BLaER1 treated with 17β-estradiol and CSF1 and Interleukin-3, amounts not matched to agents 10 nM and 100 nM (cell line): ENCODE measurements around the gene MYBPC2.
A peak's percentile ranks its signal among the peaks of the same experiment; 100 is the strongest.
"Not testable (repeated sequence)": the region's sequence is repeated elsewhere in the genome, so short reads cannot be mapped to it uniquely, and the experiment has no call there.

Experiments used
- H3K27ac ChIP-seq, 11 experiments: shearing (Covaris generic); formaldehyde crosslinking; 2 replicates each; pipeline ENCODE4 v1.8.1; 2022
- H3K27me3 ChIP-seq, 11 experiments: shearing (Covaris generic); formaldehyde crosslinking; 2 replicates each; pipeline ENCODE4 v1.8.1; 2022
- H3K36me3 ChIP-seq, 11 experiments: shearing (Covaris generic); formaldehyde crosslinking; 2 replicates each; pipeline ENCODE4 v1.8.1; 2022
- H3K4me1 ChIP-seq, 10 experiments: shearing (Covaris generic); formaldehyde crosslinking; 2 replicates each; pipeline ENCODE4 v1.8.1; 2022
- H3K4me2 ChIP-seq, 11 experiments: shearing (Covaris generic); formaldehyde crosslinking; 2 replicates each; pipeline ENCODE4 v1.8.1; 2022
- H3K4me3 ChIP-seq, 10 experiments: shearing (Covaris generic); formaldehyde crosslinking; 2 replicates each; pipeline ENCODE4 v1.8.1; 2022
- H3K9ac ChIP-seq, 11 experiments: shearing (Covaris generic); formaldehyde crosslinking; 2 replicates each; pipeline ENCODE4 v1.8.1; 2022
- H3K9me3 ChIP-seq, 11 experiments: shearing (Covaris generic); formaldehyde crosslinking; replicated peaks in 1 of 11; 2 replicates each; pipeline ENCODE4 v1.8.1; 2022
- H4K20me1 ChIP-seq, 11 experiments: shearing (Covaris generic); formaldehyde crosslinking; 2 replicates each; pipeline ENCODE4 v1.8.1; 2022
- Cebpa-rat ChIP-seq, 11 experiments: shearing (Covaris generic); IDR thresholded peaks; 2 replicates each; pipeline ENCODE4 v1.8.1; 2022

The MYBPC2 gene

GRCh38 chr19:50432221-50433028, at the start of gene MYBPC2:
Gene MYBPC2, plus strand, starts transcription at chr19:50432892. Its CDS starts 62 bp downstream, at chr19:50432954.
- no peaks in the 10 kb centered on the region for H3K9me3 ChIP-seq
- peak within 1 kb of the TSS; percentile 82 to 99 (median 98) for H3K4me2 ChIP-seq
- peaks cover 0 to 13% (median 0%) of the 10 kb centered on the region in 11 experiments; a peak in 1 of 22 replicates for H3K36me3 ChIP-seq
- peaks cover 0 to 8% (median 0%) of the 10 kb centered on the region in 11 experiments; a peak in 2 of 22 replicates for H4K20me1 ChIP-seq
- H3K4me1 ChIP-seq = peaks cover 53 to 92% (median 85%) of the 10 kb centered on the region in 10 experiments
- peak within 1 kb of the TSS; percentile 59 to 89 (median 83) for H3K27ac ChIP-seq
- no peak for TF ChIP-seq Cebpa-rat (IDR thresholded peaks at IDR 0.05)
- peaks cover 0 to 23% (median 0%) of the 10 kb centered on the region in 11 experiments; a peak in 3 of 22 replicates for H3K27me3 ChIP-seq
- peak within 1 kb of the TSS; percentile 45 to 77 (median 66) for H3K4me3 ChIP-seq
- H3K9ac ChIP-seq = peak within 1 kb of the TSS; percentile 73 to 92 (median 82)

- Histone ChIP-seq H3K4me3 (peak overlapping the region; percentile 55 to 80 (median 72); a peak in 19 of 20 replicates), H3K9ac (peak overlapping the region; percentile 63 to 92 (median 87); a peak in 21 of 22 replicates), H3K4me1 (peaks cover 27 to 44% (median 36%) of the 10 kb centered on the region in 10 experiments), H4K20me1 (peaks cover 29 to 87% (median 57%) of the 10 kb centered on the region in 11 experiments; a peak in 21 of 22 replicates), H3K9me3 (no peaks in the 10 kb centered on the region), H3K27me3 (no peaks in the 10 kb centered on the region), H3K27ac (peak overlapping the region in 10 of 11 experiments; percentile 67 to 94 (median 84); a peak in 21 of 22 replicates), H3K4me2 (peak overlapping the region; percentile 67 to 100 (median 98)), H3K36me3 (peaks cover 45 to 76% (median 73%) of the 10 kb centered on the region in 11 experiments)
- TF ChIP-seq Cebpa-rat (IDR thresholded peaks at IDR 0.05) = no peak
These were observed 49.5 kb upstream of the MYBPC2 start for GRCh38 chr19:50383001-50383851.

GRCh38 chr19:50383852-50384684, 48.6 kb upstream of the MYBPC2 start, which contains the start of gene POLD1:
Gene POLD1, plus strand, starts transcription at chr19:50384347. Its CDS starts 14,505 bp downstream, at chr19:50398852.
- Histone ChIP-seq H3K27me3 (no peaks in the 10 kb centered on the region), H3K27ac (peak within 1 kb of the TSS; percentile 49 to 94 (median 86); a peak in 21 of 22 replicates), H3K4me1 (peaks cover 27 to 46% (median 36%) of the 10 kb centered on the region in 10 experiments), H3K4me3 (peak within 1 kb of the TSS; percentile 66 to 80 (median 72)), H3K9me3 (peaks cover 0 to 2% (median 0%) of the 10 kb centered on the region in 11 experiments; a peak in 6 of 22 replicates), H3K9ac (peak within 1 kb of the TSS; percentile 82 to 92 (median 87)), H3K4me2 (peak within 1 kb of the TSS; percentile 89 to 100 (median 98)), H4K20me1 (peaks cover 23 to 87% (median 55%) of the 10 kb centered on the region in 11 experiments; a peak in 21 of 22 replicates), H3K36me3 (peaks cover 36 to 75% (median 73%) of the 10 kb centered on the region in 11 experiments)
- TF ChIP-seq Cebpa-rat (IDR thresholded peaks at IDR 0.05) = no peak

- TF ChIP-seq Cebpa-rat (IDR thresholded peaks at IDR 0.05) = no peak
- H3K9ac ChIP-seq = peak overlapping the region; percentile 82 to 92 (median 87)
- peaks cover 0 to 10% (median 6%) of the 10 kb centered on the region in 11 experiments; a peak in 13 of 22 replicates for H3K9me3 ChIP-seq
- H3K4me3 ChIP-seq = peak overlapping the region; percentile 66 to 80 (median 72)
- peak overlapping the region; percentile 49 to 94 (median 86); a peak in 21 of 22 replicates for H3K27ac ChIP-seq
- peak overlapping the region; percentile 89 to 100 (median 98) for H3K4me2 ChIP-seq
- no peaks in the 10 kb centered on the region for H3K27me3 ChIP-seq
- peaks cover 28 to 75% (median 73%) of the 10 kb centered on the region in 11 experiments for H3K36me3 ChIP-seq
- peaks cover 27 to 46% (median 36%) of the 10 kb centered on the region in 10 experiments for H3K4me1 ChIP-seq
- H4K20me1 ChIP-seq = peaks cover 15 to 78% (median 51%) of the 10 kb centered on the region in 11 experiments; a peak in 20 of 22 replicates
These were observed 47.8 kb upstream of the MYBPC2 start for GRCh38 chr19:50384685-50385535.

GRCh38 chr19:50387176-50387867, 45.4 kb upstream of the MYBPC2 start:
- H4K20me1 ChIP-seq = peaks cover 0 to 62% (median 44%) of the 10 kb centered on the region in 11 experiments; a peak in 19 of 22 replicates
- peaks cover 4 to 75% (median 69%) of the 10 kb centered on the region in 11 experiments for H3K36me3 ChIP-seq
- peak overlapping the region; percentile 2 to 90 (median 57); a peak in 18 of 22 replicates for H3K9ac ChIP-seq
- peak overlapping the region in 8 of 11 experiments; percentile 29 to 99 (median 98); a peak in 15 of 22 replicates for H3K4me2 ChIP-seq
- H3K27me3 ChIP-seq = no peaks in the 10 kb centered on the region
- H3K9me3 ChIP-seq = peaks cover 0 to 31% (median 27%) of the 10 kb centered on the region in 11 experiments; a peak in 17 of 22 replicates
- peak overlapping the region in 9 of 11 experiments; percentile 22 to 94 (median 36); a peak in 17 of 22 replicates for H3K27ac ChIP-seq
- peaks cover 27 to 46% (median 36%) of the 10 kb centered on the region in 10 experiments for H3K4me1 ChIP-seq
- 0 out of 20 replicates have a peak overlapping the region, but pooled peaks of 1 of the 10 experiments have one; percentile 1 for H3K4me3 ChIP-seq
- TF ChIP-seq Cebpa-rat (IDR thresholded peaks at IDR 0.05) = no peak; a peak in 1 of 22 replicates

- H3K27me3 ChIP-seq = no peaks in the 10 kb centered on the region
- no peak overlapping the region for H3K4me3 ChIP-seq
- H3K9ac ChIP-seq = peak overlapping the region in 9 of 11 experiments; percentile 2 to 90 (median 59); a peak in 6 of 22 replicates
- H3K4me2 ChIP-seq = peak overlapping the region in 8 of 11 experiments; percentile 29 to 99 (median 98); a peak in 13 of 22 replicates
- H3K9me3 ChIP-seq = peaks cover 0 to 36% (median 29%) of the 10 kb centered on the region in 11 experiments; a peak in 17 of 22 replicates
- peaks cover 0 to 67% (median 48%) of the 10 kb centered on the region in 11 experiments; a peak in 19 of 22 replicates for H4K20me1 ChIP-seq
- peaks cover 27 to 46% (median 36%) of the 10 kb centered on the region in 10 experiments for H3K4me1 ChIP-seq
- peak overlapping the region in 6 of 11 experiments; percentile 22 to 94 (median 42); a peak in 10 of 22 replicates for H3K27ac ChIP-seq
- H3K36me3 ChIP-seq = peaks cover 3 to 75% (median 69%) of the 10 kb centered on the region in 11 experiments; a peak in 21 of 22 replicates
- TF ChIP-seq Cebpa-rat (IDR thresholded peaks at IDR 0.05) = no peak
These were observed 44.8 kb upstream of the MYBPC2 start for GRCh38 chr19:50387868-50388245.

GRCh38 chr19:50390295-50390694, 42.4 kb upstream of the MYBPC2 start:
- not testable (repeated sequence) for H3K27me3 ChIP-seq, H3K4me3 ChIP-seq, H3K9ac ChIP-seq, H3K4me2 ChIP-seq, H3K27ac ChIP-seq
- H3K36me3 ChIP-seq = peaks cover 7 to 95% (median 87%) of the 10 kb centered on the region in 11 experiments; a peak in 21 of 22 replicates
- H4K20me1 ChIP-seq = peaks cover 0 to 83% (median 57%) of the 10 kb centered on the region in 11 experiments; a peak in 16 of 22 replicates
- H3K9me3 ChIP-seq = peaks cover 0 to 41% (median 29%) of the 10 kb centered on the region in 11 experiments; a peak in 17 of 22 replicates
- H3K4me1 ChIP-seq = peaks cover 16 to 31% (median 27%) of the 10 kb centered on the region in 10 experiments

- not testable (repeated sequence) for H3K4me2 ChIP-seq, H3K4me3 ChIP-seq, H3K27ac ChIP-seq, H3K27me3 ChIP-seq, H3K9ac ChIP-seq
- H4K20me1 ChIP-seq = peaks cover 0 to 83% (median 53%) of the 10 kb centered on the region in 11 experiments; a peak in 15 of 22 replicates
- peaks cover 0 to 41% (median 29%) of the 10 kb centered on the region in 11 experiments; a peak in 17 of 22 replicates for H3K9me3 ChIP-seq
- H3K36me3 ChIP-seq = peaks cover 7 to 100% (median 85%) of the 10 kb centered on the region in 11 experiments; a peak in 21 of 22 replicates
- H3K4me1 ChIP-seq = peaks cover 9 to 24% (median 21%) of the 10 kb centered on the region in 10 experiments
These were observed 41.7 kb upstream of the MYBPC2 start for GRCh38 chr19:50390952-50391351.
